ENCODE results near the gene NEK10.
"Not testable (repeated sequence)": the region's sequence is repeated elsewhere in the genome, so short reads cannot be mapped to it uniquely, and the experiment has no call there.

Gene NEK10

DNA sequence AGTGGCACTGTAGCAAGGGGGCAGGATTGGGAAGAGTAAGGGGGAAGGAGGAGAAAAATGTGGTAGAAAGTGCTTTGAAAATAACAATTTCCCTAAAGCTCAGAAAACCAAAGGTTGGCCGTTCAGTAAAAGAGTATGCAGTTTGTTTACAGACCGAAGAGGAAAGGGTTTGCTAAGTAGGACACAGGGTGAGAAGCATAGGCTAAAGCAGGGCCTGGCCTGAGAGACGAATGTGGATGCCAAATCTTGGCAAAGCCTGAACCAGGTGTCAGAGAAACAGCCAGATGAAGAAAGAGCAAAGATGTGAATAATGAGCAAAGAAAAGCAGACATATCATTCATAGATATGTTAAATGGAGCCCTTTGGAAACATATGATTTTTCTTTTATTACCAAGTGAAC lies 17.1 kb downstream of the NEK10 start:
- no peak for DNase-seq (ENCODE audit: low spot score)

DNA sequence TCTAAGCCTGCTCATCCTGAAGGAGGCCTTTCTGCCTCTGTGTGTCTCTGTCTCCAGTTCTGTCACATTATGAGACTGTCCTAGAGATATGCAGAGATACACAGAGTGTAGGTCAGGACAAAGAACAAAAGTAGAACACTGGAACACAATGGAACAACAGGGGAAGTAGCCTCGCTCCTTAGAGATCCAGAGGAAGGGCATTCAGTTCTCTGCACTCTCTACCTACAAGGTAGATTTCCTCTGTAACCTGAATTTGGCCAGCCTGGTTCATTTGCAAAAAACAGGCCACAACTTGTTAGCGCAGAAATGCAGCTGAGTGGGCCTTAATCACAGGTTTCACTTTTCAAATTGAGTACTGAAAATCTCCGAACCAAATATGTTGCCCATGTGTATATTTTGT lies 19.4 kb downstream of the NEK10 start:
- DNase-seq (ENCODE audit: low spot score), result no peak

DNA sequence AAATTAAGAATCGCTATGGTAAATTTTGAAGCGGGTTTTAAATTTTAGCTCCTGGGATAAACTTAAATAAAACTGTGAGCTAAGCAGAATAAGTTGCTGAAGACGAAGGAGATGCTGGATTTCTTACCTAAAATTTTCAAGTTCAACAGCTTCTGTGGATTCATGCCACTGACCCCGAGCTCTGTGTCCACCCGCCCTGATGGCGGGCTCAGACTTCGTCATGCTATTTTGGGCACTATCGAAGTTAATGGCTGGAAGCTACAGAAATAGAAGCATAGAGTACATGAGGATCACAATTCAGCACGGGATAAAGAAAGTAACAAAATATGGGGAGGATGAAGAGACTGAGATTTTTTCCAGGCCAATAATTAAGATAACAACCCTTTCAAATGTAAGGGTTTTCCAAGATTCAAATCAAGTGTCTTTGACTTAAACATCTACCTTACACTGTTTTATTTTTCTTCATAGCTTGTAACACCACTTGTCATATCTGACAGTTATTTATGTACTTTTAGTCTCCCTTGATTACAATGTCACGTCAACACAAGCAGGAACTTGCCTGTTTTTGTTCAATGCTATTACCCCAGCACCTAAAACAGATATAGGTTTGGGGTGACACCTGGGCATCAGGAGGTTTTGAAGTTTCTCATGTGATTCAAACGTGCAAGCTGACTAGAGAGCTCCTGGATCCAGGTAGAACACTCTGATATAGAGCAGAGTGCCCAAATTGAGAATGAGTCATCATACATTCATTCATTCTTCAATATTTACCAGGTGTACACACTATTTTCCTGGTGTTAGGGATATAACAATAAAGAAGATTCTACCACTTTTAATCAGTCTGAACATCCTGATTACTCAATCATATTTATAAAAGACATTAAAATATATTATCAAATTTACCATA lies 23.0 kb downstream of the NEK10 start:
- no peak for DNase-seq (ENCODE audit: low spot score)

GRCh38 chr3:27345493-27345892 lies 23.7 kb downstream of the NEK10 start:
- no peak for DNase-seq (ENCODE audit: low spot score)

DNA sequence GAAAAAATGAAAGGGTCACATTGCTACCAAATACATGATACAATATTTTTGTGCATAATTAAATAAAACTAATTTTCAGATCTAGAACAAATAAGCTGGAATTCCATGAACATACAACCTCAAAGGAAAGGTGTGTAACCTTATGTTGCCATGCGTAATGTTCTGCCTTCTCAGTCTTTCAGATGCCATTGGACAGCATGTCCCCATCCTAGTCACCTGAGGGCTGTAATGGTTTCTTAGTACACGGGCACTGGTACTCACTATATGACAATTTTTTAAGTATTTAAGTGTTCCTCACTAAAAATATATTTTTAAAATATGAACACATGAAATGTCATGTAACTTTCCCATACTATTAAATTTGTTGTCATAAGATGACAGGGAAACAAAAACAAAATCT lies 24.1 kb downstream of the NEK10 start:
- DNase-seq (ENCODE audit: low spot score), result no peak

DNA sequence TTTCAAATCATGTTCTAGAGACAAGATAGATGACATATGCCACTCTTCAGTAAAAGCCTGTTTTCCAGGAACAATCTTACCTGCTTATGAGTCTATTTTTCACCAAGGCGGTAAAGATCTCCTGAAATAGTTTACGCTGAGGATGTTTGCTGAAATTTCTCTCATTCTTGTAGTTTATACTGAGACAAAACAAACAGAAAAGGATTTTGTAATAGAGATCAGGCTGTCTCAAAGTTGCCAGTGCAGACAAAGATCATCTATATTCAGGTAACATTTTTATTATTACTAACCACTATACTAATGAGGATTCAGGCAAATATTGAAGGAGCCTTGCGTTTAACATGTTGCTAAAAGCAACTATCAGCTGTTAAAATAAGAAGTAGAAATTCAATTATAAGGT lies 25.0 kb downstream of the NEK10 start:
- no peak for DNase-seq (ENCODE audit: low spot score)

- no peak for DNase-seq (ENCODE audit: low spot score)
These were observed 26.9 kb downstream of the NEK10 start for GRCh38 chr3:27342267-27342666.

- DNase-seq (ENCODE audit: low spot score), result no peak
These were observed 28.6 kb downstream of the NEK10 start for GRCh38 chr3:27340534-27340933.

DNA sequence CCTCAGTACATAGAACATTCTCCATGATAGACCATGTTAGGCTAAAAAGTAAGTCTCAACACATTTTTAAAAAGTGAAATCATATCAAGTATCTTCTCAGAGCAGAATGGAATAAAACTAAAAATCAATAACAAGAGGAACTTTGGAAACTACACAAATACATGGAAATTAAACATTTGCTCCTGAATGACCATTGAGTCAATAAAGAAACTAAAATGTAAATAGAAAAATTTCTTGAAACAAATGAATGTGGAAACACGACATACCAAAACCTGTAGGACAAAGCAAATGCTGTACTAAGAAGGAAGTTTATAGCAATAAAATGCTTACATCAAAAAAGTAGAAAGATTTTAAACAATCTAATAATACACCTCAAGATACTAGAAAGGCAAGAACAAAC lies 33.6 kb downstream of the NEK10 start:
- no peak for DNase-seq (ENCODE audit: low spot score)

DNA sequence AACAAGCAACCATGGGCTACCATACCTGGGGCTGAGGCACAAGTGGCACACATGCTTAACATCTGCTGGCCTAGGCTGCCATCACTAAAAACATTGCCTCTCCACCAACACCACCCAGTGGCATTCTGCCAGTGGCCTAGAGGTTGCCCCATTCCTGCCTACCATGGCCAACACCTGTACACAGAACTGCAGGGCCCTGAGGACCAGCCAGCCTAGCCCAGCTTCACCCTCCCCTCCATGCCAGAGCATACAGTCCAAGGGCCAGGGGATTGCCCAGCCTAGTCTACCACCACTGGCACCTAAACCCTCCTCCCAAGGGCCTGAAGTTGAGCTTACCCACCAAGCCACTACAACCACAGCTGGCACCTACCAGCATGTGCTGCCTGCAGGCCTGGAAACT lies 35.3 kb downstream of the NEK10 start:
- no peak for DNase-seq (ENCODE audit: low spot score)

DNA sequence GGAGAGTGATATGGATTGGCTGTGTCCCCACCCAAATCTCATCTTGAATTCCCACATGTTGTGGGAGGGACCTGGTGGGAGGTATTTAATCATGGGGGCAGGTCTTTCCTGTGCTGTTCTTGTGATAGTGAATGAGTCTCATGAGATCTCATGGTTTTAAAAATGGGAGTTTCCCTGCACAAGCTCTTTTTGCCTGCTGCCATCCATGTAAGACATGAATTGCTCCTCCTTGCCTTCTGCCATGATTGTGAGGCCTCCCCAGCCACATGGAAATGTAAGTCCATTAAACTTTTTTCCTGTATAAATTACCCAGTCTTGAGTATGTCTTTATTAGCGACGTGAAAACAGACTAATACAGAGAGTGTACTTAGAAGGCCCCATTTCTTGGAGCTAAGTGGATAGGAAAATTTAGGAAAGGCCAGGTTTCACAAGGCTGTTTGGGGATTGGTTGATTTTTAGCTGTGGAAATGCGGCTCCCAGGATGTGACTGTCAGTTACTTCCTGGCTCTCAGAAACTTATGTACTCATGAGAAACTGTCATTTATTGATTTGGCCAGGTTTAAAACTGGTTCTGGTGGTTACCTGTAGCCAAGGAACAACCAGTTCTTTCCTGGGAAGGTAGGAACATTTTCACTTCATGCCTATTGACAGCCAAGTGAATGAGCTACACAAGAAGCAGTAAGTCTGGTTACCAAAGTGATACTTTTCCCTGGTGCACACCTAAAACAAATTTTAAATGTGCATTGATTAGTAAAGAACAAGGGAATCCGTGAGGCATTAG lies 40.0 kb downstream of the NEK10 start:
- DNase-seq (ENCODE audit: low spot score), result not testable (repeated sequence)

DNA sequence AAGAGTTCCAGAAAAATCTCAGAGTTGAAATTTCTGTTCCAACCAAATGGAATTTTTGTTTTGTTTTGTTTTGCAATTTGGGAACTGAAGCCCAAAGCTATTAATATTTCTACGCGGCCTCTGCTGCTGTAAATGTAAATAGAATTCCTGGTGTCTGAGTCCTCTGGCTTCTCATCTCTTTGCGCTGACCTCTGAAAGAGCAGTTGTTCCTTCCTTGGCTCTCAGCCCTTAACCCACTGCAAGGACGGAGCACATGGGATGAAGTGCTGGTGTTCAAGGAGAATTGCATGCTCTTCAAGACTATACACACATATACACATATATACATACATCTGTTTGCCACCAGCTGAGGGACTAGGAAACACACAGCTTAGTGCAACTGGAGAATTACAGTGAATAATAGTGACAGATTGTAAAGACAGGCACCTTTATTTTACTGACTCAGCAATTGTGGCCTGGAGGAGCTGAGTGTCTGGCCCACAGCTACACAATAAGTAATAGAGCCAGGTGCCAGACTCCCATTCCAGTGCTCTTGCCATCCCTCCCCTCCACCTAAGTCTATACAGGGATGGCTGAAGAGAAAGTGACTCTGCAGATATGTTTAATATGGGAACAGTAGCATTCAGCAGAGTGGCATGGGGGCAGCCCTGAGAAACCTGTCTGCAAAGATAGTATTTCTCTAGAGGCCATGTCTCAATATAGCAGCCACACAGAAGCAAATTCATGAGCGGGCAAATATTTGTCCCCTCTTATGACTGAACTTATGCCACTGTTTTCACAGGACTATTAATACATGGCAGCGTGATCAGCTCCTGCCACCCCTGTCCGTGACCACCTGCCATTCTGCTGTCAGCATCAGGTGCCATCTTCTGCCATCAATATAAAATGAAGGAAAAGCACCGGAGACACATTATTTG lies 42.3 kb downstream of the NEK10 start:
- DNase-seq (ENCODE audit: low spot score), result no peak

GRCh38 chr3:27326202-27326601 lies 43.0 kb downstream of the NEK10 start:
- no peak for DNase-seq (ENCODE audit: low spot score)

- DNase-seq (ENCODE audit: low spot score), result no peak
These were observed 43.8 kb downstream of the NEK10 start for GRCh38 chr3:27325419-27325818.

DNA sequence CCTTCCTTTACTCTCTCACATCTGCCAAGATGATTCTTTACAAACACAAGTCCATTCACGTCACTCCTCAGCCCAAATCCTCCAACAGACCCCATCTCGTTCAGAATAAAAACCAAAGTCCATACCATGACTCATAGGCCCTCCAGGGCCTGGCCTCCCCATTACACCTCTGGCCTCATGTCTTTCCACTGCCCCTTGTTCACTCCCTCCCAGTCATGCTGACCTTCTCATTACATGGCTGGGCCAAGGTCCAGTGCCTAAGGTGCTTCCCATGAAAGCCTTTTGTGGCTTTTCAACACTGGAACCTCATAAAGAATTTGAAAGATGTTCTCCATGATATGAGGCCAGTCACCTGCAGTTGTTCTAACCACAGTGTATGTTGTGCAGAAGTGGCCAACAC lies 44.5 kb downstream of the NEK10 start:
- no peak for DNase-seq (ENCODE audit: low spot score)

- no peak for DNase-seq (ENCODE audit: low spot score)
These were observed 46.1 kb downstream of the NEK10 start for GRCh38 chr3:27323087-27323570.

DNA sequence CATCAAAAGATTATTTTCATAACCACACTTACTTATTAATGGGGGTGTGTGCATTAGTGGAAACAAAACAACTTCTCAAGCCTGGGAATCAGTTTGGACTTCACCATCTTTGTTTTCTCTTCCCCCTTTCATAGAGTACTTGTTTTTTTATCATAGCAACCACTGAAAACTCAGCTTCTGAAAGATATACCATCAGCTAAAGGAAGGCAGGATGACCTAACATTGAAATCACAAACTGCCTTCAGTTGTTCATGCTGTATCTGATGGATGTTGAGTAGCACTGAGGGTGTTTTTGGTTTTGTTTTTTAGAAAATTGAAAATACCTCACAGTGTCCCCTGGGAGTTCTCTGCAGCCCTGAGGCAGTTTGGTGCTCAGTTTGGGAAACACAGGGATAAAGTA lies 46.5 kb downstream of the NEK10 start:
- DNase-seq (ENCODE audit: low spot score), result no peak

DNA sequence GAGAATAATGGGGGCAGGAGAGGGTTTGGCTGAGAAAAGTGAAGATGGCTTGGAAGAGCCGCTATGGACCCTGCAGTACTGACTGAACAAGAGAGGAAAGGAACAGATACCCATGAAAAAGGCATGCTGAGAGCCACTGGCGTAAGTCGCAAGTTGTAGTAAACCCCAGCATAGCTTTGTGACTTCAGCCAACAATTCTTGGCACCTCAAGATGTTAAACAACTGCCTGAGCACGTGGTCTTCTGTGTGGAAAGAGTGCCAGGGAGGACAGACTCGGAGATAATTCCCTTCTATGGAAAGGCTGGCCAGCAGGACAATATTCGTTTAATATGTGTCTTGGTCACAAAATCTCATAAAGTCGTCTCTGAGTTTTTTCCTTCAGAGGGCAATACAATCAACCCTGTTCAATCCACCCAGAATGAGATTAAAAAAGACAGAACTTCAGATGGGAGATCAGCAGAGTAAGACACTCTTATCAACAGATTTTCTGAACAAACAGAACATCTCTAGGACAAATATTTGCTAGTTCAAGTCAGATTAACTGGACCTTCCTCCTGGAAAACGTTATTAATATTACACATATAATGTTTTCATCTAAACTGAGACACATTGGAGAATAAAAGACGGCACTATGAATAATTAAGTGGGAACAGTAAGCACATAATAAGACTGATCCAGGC lies 49.2 kb downstream of the NEK10 start:
- DNase-seq (ENCODE audit: low spot score), result no peak

DNA sequence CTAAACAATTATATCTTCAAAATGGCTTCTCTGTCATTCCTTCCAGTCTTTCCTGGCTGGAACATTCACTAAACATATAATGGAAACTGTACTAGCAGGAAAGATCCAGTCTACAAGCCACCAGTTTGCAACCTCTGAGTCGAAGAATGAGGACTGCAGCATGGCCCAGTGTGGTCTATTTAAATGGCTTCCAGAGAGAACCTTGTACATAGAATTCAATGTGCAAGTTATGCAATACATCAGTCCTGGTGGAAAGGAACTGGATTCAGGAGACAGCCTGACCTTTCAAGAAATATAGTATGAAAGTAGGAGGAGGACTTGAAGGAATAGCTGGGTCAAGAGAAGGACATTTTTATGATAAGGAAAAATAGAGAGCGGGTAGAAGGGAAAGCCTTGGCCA lies 49.9 kb downstream of the NEK10 start:
- no peak for DNase-seq (ENCODE audit: low spot score)

DNA sequence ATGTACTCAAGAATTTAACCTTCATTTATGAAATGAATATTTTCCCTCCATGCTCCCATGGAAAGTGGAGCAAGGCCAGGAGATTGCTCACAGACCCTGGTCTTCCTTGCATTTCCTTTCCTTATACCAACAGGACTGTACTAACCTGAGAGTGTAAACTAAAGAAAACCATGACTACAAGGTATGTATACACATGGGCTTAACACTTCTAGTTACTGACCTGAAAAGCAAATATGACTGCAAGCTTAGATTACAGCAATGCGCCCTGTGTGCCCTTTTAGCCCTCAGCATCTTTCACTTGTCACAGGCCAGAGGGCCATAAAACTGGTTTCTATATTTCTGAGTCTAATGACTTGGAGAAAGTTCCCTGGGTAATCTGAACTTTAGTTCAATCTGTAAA lies 52.1 kb downstream of the NEK10 start:
- no peak for DNase-seq (ENCODE audit: low spot score)

DNA sequence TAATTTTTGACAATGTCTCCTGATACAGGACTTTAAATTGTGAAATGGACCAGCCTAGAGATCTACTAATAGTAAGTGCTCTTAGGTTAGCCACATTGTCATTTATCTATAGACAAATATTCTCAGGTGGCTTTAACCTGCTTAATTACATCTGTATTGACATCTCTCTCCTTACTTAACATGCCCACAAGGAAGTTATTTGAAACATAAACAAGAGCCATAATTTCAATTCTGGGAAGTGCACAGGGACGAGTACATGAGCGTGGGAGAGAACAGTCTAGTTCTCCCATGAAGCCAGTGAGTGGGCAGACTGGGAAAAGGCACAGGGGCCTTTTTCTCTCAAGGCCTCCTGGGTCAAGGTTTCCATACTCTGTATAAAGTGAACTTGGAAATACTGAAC lies 54.2 kb downstream of the NEK10 start:
- DNase-seq (ENCODE audit: low spot score), result no peak
